Measurements from ENCODE around the gene RGS21.
"Not testable (repeated sequence)": the region's sequence is repeated elsewhere in the genome, so short reads cannot be mapped to it uniquely, and the experiment has no call there.

Gene RGS21, protein sequence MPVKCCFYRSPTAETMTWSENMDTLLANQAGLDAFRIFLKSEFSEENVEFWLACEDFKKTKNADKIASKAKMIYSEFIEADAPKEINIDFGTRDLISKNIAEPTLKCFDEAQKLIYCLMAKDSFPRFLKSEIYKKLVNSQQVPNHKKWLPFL

DNA sequence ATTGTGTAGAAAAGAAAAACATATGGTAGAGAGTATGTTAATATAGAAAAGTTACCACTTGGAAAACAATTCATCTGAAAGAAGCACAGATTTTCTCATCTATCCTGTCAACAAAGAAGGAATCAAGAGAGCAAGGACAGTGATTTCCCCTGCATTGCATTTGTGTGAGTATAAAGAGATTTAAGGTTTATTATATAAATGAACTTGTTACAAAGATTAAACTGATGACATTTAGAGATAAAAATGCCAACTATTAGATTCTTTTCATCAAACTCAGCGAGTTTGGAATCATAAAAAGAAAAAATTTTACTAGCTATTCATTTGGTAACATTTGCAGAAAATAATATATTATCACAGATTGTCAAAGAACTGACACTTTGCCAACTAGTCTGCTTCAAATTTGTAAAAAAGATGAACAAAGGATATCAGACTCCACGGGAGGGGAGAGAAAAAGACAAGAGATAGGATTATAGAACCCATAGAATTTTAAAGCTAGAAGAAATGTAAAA is at the start of gene RGS21:
Gene RGS21, plus strand, starts transcription at position 51 of the 509 bp plus-strand sequence. CDS start 26,045 bp downstream, outside the sequence.
- no peak for DNase-seq

DNA sequence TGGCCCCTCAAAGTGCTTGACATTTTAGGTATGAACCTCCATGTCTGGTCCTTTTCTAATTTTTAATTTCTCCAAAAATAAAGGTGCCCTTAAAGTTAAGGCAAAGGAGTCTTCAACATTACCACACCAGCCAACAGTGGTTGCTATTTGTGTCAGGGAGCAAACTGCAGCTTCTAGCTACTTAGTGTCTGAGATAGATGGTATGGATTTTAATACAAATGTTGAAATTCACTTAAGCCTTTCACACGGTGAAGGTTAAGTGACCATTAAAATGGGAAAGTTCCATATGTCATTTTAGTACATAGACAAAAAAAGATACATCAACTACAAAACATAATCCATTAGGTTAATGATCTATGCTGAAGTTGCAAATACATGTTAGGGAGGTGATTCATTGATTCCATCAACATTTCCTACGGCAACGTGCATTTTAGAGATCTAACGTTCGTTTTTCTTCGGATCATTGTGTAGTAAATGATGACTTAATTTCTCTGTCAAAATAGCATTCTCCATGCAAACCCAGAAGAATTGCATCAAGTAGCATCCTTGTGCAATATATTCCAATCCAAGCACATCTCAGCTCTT is 48.2 kb upstream of the RGS21 start:
- DNase-seq = no peak

DNA sequence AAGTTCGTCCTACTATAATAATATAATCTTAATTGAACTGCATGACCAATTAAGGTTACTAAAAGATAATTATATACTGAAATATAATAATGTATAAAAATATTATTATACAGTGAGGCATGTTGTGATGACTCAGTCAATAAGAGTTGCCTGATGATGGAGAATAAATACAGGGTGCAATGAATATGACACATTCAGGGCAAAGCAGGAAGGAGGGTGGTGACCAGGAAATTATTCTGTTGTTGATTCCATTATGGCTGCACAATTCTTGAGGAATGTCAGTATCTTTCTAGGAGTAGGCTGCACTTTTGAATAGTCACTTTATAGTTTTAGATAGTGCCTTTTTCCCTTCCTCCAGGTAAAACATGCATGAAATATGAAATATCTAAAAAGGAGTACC is 46.4 kb upstream of the RGS21 start:
- DNase-seq = no peak

DNA sequence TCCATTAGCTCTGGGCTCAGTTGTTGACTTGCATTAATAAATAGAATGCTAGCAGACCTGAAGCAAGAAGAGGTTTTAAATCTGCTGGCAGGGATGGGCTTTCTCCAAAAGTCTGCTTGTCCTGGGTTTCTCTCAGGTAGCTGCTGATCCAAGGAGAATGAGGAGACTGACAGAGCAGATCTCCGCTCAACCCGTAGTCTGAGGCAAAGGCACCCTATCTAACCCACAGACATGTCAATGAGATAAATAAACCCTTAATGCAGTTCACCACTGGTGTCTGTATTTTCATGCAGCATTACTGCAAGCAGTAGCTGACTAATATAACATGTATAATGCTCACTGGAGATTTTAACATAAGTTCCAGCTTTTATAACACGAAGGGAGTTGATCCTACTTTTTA is 44.1 kb upstream of the RGS21 start:
- DNase-seq = no peak

DNA sequence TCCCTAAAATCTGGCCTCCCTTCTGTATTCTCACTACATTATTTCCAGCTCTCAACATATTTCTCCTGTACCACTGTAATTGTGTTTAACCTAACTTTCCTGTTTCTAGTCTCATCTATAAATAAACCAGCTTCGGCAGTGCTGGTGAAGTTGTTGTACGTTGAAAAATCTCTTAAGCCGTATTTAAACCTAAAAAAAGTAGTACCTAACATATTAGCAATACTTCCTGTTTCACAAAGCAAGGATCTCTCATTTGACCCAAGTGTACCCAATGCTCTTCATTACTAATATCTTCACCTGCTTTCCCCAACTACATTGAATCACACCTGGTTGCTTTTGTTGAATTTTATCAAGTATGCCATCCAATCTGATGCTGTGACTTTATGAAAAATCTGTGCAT is 42.2 kb upstream of the RGS21 start:
- DNase-seq = no peak

DNA sequence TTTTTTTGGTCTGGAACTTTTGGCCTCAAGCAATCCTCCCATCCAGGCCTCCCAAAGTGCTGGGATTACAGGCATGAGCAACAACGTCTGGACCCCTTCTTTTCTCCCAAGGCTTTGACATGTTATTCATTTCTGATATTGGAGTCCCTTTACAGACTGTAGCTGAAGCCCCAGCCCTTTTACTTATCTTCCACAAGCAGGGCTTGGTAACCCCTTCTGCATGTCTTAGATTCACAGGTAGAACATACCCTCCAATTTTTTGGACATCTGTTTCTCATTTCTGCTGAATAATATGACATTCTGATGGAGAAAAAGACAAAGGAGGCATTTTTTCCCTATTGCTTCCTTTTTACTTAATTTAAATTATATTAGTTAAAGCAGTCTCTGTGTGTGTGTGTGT is 39.2 kb upstream of the RGS21 start:
- DNase-seq = no peak

DNA sequence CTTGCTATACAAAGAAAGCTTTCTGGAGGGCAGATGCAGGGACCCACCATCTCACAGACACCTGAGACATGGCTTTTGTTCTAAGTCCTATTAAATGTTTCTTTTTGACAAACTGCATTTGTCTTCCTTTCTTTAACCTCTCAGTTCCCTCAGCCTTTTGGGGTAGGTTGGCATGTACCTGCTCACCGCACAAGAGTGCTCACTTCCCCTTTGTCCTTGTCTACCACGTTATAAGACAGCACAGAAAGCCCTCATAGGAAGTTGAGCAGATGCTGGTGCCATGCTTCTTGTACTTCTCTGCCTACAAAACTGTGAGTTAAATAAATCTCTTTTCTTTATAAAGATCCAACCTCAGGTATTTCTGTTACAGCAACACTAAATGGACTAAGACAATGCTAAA is 31.9 kb upstream of the RGS21 start:
- DNase-seq = no peak

DNA sequence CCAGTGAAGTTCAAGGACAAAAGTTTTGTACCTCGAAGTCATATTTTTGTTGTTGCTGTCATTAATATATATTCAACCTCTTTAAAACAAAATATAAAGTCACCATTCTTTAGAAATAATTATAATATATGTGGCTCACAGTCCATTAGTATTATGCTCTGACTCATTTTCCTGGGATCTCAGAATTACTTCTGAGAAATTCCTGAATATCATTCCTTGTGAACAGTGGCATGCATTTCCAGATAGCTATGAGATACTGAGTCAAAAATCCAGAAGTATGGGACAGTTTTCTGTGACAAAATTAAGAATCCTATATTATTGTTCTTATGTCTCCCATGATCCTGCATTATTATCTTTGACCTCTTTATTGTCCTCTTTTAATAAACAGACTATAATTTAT is 13.8 kb upstream of the RGS21 start:
- no peak for DNase-seq

DNA sequence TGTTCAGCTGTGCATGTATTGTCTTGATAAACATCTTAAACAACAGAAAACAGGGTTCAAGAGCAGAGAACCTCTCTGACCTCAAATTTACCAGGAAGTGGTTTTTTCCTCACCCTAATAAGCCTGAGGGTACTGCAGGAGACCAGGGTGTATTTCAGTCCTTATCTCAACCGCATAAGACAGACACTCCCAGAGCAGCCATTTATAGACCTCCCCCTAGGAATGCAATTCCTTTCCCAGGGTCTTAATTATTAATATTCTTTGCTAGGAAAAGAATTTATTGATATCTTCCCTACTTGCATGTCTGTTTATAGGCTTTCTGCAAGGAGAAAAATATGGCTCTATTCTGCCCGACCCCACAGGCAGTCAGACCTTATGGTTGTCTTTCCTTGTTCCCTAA is 8.5 kb upstream of the RGS21 start:
- not testable (repeated sequence) for DNase-seq

DNA sequence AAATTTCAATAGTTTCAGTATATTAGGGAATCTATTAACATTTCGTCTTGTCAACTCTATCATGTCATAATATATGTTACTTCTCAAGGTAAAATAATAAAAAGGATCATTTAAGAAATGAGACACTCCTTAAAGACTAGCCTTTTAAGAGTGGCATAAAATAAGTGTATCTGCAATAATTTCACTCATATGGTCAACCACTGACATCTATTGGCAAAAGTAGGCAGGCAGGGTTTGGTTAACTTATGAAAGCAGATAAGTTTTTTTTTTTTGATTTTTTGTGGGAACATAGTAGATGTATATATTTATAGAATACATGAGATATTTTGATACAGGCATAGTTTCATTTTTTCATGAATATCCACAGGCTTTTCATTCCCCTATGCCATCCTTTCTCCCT is 5.5 kb upstream of the RGS21 start:
- no peak for DNase-seq

DNA sequence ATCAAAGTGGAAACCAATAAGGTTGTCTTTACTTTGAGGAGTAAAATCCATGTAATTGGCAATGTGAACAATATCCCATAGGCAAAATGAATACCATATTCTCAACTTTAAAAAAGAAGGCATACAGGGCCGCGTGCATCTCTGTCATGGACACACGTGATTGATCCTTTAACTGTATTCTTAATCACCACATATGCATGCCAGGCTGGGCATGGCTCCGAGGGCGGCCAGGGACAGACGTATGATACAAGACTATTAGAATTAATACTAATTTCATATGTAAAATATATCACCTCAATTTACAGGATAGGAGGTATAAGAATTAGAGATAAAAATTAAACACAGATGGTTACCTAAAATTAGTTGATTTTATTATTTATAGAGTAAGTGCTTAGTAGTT is 11.2 kb downstream of the RGS21 start:
- no peak for DNase-seq

DNA sequence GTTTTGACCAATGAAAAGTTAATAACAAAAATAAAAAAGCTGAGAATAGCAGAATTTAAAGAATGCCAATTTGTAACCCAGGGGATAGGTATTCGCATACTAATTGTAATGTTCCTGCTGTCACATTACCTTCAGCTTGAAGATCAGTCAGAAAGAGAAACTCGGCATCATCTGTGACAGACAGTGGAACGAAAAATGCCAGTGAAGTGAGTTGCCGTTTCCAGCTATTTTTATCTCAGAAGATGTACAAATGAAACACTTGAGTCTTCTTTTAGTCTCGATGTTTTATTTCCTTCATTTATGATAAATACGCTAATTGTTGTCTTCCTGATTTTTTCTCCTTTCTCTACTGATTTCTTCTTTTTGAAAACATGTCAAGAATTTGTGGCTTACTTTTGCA is 26.1 kb downstream of the RGS21 start:
- no peak for DNase-seq

DNA sequence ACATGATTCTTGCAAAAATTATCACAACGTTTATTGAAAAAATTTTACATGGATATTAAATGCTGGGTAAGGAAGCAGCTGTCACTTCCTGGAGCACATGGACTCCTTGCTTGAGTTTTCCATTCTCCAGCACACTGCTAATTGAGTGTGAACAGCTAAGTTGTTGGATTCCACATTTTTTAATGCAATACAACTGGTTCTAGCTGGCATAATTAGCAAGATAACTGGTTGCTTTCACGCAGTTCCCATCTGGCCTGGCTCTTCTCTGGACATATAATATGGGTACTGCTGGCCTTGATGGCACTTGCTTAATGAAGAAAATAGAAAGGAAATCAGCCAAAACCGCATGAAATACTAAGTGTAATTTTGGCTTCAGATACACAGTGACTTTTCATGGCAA is 26.6 kb downstream of the RGS21 start:
- no peak for DNase-seq

DNA sequence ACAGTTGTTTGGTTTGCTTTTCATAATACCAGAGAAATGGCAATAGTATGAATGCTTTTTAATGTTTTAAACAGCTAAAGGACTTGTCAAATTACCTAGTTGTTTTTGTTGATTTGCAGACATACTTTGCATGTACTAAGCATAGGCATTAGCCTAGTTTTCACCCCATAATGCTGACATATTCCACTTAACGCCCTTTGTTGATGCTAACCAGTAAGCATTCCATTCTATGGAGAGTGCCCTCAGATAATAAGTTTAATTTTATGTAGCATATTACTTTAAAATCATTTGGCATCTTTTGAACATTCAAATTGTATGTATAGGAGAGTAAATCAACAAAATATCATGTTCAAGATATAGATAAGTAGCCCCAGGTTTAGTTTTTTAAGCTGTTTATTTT is 32.5 kb downstream of the RGS21 start:
- DNase-seq = no peak

DNA sequence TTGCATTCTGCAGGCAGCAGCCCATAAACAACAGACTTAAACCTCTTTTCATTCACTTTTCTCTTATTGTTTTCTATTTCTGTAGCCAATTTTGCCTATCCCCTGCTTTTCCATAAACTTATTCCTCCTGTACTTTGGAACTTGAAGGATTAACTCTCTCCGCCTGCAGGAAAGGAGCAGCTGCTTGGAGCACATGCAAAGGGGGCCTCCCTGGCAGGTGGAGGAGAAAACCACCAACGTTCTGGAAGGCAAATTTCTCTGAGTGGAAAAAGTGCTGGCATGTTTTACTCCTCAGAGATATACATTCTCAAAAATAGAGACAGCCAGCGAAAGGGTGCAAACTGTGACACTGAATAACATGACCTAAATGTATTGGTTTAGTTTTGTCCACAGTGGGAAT is 33.6 kb downstream of the RGS21 start:
- DNase-seq = no peak

DNA sequence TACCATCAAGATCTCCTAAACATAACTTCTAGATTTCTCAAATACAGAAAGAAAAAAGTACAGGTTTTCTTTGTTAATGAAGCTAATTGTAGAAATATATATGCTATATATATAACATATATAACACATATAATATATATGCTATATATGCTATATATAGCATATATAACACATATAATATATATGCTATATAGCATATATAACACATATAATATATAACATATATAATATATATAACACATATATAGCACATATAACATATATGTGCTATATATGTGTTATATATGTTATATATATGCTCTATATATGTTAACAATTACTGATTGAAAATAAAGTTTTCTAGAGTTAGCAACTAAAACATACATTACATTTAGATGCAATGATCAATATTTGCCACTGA is 34.8 kb downstream of the RGS21 start:
- DNase-seq = no peak

DNA sequence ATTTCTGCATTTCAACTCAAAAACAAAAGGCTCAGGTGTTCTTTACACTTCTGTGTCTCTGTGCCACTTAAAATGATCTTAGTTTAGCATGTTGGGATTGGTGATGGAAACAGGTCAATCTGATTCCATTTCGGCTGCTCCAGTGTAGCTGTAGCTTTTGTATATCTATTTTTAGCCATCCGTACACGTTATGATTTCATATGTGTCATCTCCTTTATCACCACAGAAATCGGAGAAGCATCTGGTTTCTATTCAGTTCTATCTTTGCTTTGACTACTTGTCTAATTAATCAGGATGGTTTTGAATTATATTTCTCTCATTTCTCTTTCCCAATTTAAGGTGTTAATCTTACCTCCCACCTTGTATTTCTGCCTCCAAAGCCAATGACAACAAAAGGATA is 41.1 kb downstream of the RGS21 start:
- DNase-seq = no peak

DNA sequence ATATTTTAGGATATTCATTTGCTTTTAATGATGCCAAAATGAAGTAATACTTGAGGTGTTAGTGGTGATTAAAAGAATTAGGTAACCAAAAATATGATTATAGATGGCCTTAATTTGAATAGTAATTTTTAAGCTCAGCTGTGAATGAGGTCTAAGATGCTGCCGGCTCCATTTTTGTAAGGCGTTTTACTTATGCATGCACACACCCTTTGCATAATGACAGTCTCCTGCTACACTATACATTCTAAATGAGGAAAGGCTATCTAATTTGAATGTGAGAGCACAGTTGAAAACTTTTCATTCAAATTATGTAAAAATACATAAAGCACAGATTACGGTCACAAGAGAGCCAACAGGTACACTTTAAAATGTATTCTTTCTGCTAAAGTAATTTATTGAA is 41.6 kb downstream of the RGS21 start:
- no peak for DNase-seq

DNA sequence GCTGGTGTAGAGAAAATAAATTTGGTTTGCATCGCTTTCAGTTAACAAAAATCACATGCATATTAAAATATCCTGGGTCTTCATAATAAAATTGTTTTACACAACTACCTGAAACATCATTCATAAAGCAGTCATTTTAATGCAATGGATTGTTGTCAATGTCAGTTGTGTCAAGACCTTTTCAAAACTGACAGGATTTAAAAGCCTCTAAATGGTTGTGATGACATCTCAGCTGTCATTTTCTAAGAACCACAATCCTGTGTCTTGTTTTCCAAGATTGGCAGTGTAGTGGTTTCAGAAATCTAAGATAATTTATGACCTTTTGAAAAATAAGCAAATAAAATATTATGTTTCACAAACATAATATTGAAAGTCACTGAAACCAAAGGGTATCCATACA is 42.0 kb downstream of the RGS21 start:
- no peak for DNase-seq

DNA sequence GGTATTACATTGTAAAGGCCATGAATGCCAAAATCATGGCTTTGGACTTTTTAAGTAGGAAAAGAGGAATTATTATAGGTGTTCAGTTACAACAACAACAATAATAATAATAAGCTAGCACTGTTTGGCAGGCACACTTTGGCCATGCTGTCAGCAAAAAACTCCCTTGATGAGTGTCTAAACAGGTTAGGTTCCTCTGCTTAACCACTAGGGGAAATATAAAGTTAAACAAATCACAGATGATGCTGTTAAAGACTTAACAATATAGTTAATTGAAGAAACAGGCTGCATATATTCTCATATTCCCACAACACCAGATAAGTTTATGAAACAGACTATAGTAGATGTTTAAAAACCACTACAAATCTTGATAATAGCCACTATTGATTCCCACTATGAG is 46.4 kb downstream of the RGS21 start:
- DNase-seq = no peak

DNA sequence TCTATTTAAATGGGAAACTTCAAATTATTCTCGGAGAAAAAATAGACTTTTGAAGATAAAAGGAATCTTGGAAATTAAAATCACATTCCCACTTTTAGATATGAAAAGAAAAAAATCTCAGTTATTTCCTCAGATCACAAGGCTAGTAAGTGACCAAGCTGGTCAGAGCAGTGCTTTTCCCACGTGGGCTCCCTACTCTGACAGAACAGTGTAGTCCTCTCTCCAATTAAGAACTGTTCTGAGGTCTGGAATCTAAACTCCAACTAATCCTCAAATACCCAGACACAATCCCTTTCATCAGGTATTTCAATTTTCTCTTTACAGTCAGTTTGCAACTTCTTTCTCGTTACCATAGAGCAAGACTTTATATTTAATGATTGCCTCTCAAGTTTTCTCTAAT is 50.6 kb downstream of the RGS21 start:
- DNase-seq = no peak

DNA sequence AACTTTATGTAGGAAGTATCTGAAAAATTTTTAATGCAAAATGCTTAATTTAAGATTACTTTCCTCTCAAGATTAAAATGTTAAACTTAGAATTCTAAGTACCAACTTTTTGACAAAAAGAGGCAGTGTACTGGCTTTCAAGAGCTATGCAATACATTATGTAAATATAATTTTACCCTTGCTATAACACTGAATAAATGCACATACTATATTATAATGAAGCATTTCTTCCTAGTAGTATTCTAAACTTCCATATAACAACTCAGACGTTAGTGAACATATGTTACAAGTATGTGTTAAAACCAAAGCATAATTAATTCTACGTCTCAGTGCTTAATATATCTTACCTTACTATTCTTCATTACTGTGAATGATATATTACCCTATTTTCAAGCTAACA is 58.5 kb downstream of the RGS21 start:
- no peak for DNase-seq

DNA sequence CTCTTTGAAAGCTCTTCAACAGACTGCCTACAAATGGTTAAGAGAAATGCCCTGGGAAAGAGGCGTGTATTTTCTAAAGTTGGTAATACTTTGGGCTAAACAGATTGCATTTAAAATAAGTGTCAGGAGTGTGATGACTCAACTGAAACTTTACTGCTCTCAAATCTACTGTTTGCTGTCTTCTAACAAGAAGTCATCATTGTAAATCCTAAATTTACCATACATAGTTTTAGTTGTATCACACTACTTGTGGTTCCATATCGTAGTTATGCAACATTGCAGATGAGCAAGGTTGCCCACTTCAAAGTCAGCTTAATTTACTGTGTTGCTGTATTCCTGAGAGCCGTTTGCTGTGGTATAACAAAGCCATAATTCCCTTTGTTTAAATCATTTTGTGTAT is 59.6 kb downstream of the RGS21 start:
- no peak for DNase-seq

DNA sequence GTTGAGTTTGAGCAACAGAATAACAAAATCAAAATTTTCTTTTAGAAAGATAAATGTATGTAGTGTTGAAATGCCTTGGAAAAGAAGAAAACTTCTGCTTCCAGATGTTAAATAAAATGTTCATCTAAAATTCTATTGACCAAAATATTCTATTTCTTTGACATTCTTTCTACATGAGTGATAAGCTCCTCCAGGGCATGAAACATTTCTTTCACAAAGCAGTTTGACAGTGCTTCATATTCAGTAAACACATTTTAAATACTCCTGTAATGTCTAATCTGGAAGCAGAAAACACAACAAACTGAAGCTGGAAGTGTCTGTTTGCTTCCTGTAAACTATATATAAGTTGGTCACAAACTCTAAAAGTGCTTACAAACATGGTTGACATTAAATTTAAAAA is 61.5 kb downstream of the RGS21 start:
- DNase-seq = no peak

DNA sequence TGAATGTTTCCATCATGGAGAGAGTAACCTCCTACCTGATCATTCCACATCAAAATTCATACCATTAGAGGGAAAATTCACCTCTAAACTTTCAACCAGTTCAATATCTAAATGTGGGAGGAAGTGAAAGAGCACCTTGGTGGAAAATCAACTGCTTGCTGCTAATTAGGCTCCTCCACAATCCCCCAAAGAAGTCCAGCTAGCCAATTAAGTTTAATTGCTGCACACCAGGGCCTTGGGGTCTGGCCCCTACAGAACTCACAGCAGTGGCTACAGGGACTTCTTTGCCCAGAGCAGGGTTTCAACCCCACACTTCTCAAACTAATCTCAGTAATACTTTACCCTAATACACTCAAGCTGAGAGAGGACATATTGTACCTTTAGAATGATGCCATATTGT is 62.1 kb downstream of the RGS21 start:
- no peak for DNase-seq
